ENCODE data around the gene IRF7. TPM values are rescaled to one million over a fixed set of nuclear protein-coding genes. Genes with fewer than 3 reads are reported as not detected.

IRF7 gene
- total and polyA plus RNA-seq, 2 donors (not counting 3 experiments of a cell fraction or from before 2014, with no cell fraction given) = 12.6 to 14.7 TPM

- no peak overlapping the region for H3K4me2 ChIP-seq (ENCODE audit: insufficient read depth, low read length)
- no peak for TF ChIP-seq MYC (IDR thresholded peaks at IDR 0.05; ENCODE audit: low read depth, low read length)
- TF ChIP-seq EZH2 (IDR thresholded peaks at IDR 0.05; ENCODE audit: borderline replicate concordance, low read depth, low read length, severe bottlenecking) = no peak
- no peak for TF ChIP-seq JUN (IDR thresholded peaks at IDR 0.05; ENCODE audit: borderline replicate concordance, insufficient read depth, insufficient read length, low read depth)
- no peak for TF ChIP-seq POLR2A (IDR thresholded peaks at IDR 0.05; ENCODE audit: low read depth, low read length)
- no peak for TF ChIP-seq MAX (IDR thresholded peaks at IDR 0.05; ENCODE audit: insufficient read depth, insufficient read length)
- no peak for TF ChIP-seq POLR2AphosphoS5 (IDR thresholded peaks at IDR 0.05; ENCODE audit: insufficient read depth, low read depth, low read length)
- no peak for TF ChIP-seq GATA2 (IDR thresholded peaks at IDR 0.05; ENCODE audit: insufficient read depth, insufficient read length, low read depth, low read length)
- no peak for TF ChIP-seq CTCF (IDR thresholded peaks at IDR 0.05; ENCODE audit: extremely low read depth in 1 of 2, insufficient read depth in 1 of 2, low read depth in 1 of 2, low read length in 2 of 2)
- TF ChIP-seq FOS (IDR thresholded peaks at IDR 0.05; ENCODE audit: borderline replicate concordance, insufficient read depth, low read length) = no peak
- no peaks in the 10 kb centered on the region for H3K9me3 ChIP-seq (replicated peaks; ENCODE audit: control insufficient read depth, insufficient read depth, low read length)
- BruUV-seq (replicated peaks) = no TSS peak
- intact Hi-C loops (cut with micrococcal nuclease) (loop anchor here (5.0 kb wide), 1 partner anchor 37 kb away; the partner anchor contains the start of gene PHRF1), dilution Hi-C loops (cut with MboI; ENCODE audit: extremely low pct_ligation_motif_present, low sequenced_read_pairs) (no loop called here)
- ChIA-PET CTCF (no interaction called here), POLR2A (no interaction called here)
- no peak overlapping the region for H3K4me3 ChIP-seq (replicated peaks in 1 of 3; ENCODE audit: insufficient read depth in 1 of 3, low read depth in 1 of 3, low read length in 3 of 3)
- no peaks in the 10 kb centered on the region for H4K20me1 ChIP-seq (replicated peaks; ENCODE audit: control insufficient read depth, extremely low read depth, insufficient read depth, low read length)
- no peaks in the 10 kb centered on the region for H3K9me1 ChIP-seq (replicated peaks; ENCODE audit: control insufficient read depth, extremely low read depth, insufficient read depth, low read length)
- DNase-seq (ENCODE audit: low read depth, low spot score) = no peak
- no peak overlapping the region for H3K9ac ChIP-seq (replicated peaks; ENCODE audit: extremely low read depth, insufficient read depth, low read length)
- H3K79me2 ChIP-seq (ENCODE audit: control insufficient read depth, insufficient read depth, low read length) = no peaks in the 10 kb centered on the region
- no peak for FAIRE-seq
- no peaks in the 10 kb centered on the region for H3K27me3 ChIP-seq (ENCODE audit: control insufficient read depth in 2 of 2, insufficient read depth in 2 of 2, low read length in 2 of 2)
- peaks cover 6% of the 10 kb centered on the region for H3K4me1 ChIP-seq (ENCODE audit: control insufficient read depth, extremely low read depth, insufficient read depth, low read length)
- H3K27ac ChIP-seq (ENCODE audit: insufficient read depth, low read depth, low read length) = no peak overlapping the region
- no peak overlapping the region for H2AFZ ChIP-seq (ENCODE audit: low read depth, low read length)
- H3K36me3 ChIP-seq (ENCODE audit: control insufficient read depth in 2 of 2, extremely low read depth in 1 of 2, insufficient read depth in 2 of 2, low read length in 2 of 2) = peaks cover 3 to 32% of the 10 kb centered on the region in 2 experiments
These were observed 1.6 kb downstream of the IRF7 start for GRCh38 chr11:614021-614622.
